GM19238 (cell line): Measurements from ENCODE around the gene CD80.
"Not testable (repeated sequence)": the region's sequence is repeated elsewhere in the genome, so short reads cannot be mapped to it uniquely, and the experiment has no call there.

ENCODE experiments used
- DNase-seq: peaks from one replicate; pipeline ENCODE4 v3.0.0; 2011; ENCODE audit warnings: low spot score; ENCODE audit not compliant: insufficient read length

The CD80 gene, protein sequence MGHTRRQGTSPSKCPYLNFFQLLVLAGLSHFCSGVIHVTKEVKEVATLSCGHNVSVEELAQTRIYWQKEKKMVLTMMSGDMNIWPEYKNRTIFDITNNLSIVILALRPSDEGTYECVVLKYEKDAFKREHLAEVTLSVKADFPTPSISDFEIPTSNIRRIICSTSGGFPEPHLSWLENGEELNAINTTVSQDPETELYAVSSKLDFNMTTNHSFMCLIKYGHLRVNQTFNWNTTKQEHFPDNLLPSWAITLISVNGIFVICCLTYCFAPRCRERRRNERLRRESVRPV

DNA sequence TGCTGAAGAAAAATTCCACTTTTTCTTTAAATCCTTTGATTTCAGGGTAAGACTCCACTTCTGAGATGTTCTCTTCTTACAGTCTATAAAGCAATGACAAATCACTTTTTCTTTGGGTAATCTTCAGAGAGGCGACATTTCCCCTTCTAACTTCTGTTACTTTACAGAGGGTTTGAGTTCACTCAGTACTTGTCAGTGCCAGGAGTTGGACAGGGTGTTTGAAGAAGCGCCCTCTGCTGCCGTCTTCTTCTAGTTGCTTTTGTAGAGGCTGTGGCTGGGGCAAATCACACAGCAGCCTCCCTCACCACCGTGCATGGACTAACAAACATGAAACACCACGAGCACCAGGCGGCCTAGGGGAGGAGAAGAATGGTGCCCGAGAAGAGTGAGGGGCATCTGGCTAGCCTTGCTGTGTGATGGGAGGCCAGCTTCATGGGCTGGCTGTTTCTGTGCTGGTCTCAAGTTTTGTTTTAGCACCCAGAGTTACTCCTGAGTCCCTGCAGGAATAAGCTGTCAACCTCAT, at the start of gene CD80:
Gene CD80, minus strand, starts transcription at position 174 of the 523 bp plus-strand sequence. CDS start 1,886 bp downstream, outside the sequence.
- DNase-seq: no peak

DNA sequence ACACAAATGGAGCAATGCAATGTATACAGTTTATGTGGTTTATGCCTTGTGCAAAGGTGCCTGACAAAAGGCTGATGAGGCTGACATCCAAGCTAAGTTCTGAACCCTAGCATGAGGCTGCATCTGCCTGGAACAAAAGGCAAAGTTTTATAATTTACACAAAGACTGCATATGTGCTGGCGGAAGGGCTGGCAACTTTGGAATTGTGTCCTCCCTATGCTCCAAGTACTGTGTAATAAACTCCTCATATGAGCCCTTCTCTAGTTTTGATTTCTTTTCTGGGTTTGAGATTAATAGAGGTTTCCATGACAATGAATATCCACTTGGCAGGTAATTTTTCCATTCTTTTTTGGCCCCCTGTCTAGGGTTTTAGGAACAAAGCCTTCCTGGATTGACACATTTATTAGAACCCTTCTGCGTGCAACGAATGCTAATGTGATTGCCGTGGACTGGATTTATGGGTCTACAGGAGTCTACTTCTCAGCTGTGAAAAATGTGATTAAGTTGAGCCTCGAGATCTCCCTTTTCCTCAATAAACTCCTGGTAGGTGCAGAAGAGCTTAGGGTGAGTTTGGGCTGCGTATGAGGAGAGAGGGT, 49.1 kb upstream of the CD80 start:
- no peak for DNase-seq

DNA sequence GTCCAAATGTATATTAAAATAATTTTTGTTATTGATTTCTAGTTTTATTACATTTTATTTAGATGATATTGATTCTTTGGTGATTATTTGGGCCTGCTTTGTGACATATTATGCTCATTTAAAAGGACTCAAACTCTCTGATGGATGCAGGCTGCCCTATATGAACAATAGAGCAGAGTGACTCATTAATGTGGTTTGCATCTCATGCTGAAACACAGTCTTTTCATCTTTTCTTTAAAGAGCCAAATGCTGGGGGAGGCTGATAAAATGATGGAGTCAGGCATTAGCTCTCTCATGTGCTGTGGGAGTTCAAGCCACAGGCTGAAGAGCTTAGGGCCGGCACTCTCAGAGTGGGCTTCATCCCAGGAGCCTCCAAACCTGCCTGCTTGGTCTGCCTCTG, 45.5 kb upstream of the CD80 start:
- DNase-seq: no peak

DNA sequence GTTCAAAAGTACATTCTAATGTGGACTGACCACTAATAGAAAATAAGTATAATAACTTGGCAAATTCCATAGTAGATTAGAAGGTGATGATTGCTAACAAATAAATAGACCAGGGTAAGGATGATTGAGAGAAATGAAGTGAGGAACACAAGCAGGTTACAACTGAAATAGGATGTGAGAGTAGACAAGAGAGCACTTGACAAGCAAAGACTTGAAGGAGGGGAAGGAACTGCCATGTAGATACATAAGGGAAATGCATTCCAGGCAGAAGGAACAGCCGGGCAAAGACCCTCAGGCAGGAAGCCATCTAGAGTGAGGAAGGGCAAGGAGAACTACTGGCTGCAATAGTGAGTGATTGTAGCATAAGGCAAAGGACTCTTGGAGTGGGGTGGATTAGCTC, 43.3 kb upstream of the CD80 start:
- no peak for DNase-seq

DNA sequence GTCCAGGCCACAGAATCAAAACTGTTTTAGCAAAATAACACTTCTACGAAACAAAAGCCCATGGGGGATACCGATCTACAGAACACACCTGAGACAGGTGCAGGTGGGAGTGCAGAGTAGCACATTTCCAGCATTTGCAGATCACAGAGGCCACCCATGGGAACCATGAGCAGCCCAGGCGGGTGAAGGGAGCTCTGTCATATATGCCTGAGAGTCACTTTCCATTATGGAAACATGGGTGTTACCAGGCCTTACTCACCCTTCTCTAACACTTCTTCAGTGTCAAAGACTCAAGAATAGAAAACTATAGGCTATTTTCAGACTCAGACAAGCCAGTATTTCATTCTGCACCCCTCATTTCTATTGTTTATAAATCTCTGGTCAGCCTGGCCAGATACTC, 41.7 kb upstream of the CD80 start:
- DNase-seq: no peak

DNA sequence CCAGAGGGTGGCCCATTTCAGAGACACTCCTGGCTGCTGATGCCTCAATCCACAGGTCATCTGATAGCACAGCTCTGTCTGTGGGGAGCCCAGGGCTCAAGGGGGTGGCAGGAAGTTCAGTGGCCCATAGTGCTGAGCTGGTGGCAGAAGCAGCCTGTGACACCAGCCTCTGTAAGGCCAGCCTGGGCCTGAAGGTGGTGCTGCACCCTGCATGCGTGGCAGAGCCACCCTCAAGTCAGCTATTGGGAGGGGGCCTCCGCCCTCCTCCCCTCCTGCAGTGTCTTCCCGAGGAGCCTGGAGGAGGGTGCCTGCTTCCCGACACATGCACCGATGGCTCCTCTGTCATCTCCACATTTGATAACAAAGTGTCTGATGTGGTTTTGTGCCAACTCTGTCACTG, 41.3 kb upstream of the CD80 start:
- DNase-seq: peak; percentile 53

DNA sequence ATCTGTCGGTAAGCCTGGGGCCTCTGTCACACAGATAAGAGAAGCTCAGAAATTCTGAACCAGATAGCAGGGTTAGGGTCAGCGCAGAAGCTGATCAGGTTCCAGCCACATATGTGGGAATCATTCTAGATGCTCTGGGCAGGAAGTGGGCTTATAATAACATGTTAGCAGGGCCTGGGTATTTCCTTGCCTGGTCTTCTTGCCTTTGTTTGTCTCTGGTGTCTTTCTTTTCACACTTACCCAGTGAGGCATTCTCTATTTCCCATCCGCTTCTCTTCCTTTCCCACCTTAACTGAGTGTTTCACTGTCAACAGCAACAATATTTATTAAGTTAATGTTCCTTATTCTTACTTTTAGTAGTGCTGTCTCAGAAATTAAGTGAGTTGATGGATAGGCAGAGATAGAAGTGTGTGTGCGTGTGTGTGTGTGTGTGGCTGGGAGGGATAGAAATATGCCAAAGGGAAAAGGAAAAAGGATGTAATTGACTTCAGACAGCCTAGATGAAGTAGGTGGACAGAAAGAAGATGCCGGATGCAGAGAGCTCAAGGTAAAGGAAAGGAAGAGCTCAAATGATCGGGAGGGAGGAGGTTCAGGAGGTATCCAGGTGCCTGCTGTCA, 40.3 kb upstream of the CD80 start:
- DNase-seq: no peak

DNA sequence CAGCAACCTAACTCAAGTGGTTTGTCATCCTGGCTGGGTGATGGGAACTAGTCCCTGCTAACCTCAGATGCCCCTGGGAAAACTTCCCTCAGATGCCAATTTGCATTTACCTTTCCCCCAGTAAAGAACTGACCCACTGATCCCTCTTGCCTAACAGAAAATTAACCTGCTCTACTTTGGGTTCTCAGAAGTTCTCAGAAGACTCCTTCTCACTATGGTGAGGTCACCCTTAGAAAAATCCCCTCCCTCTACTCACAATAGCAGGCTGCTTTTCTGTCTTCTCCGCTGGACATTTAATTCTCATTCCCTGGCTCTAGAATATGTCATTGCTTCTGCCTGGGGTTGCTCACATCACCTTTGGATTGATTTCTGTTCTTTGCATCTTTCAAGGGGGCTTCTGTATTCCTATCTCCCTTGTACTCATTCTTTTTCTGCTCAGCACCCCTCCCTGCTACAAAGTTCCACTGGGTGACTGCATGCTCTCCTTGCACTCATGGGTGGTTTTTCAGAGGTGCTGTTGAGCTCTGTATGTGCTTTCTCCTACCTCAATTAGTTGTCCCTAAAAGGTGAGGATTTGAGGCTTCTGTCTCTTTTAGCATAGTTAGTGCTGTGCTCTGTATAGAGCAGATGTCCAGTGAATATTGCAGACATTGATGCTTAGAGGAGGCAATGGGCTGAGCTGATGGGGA, 39.1 kb upstream of the CD80 start:
- DNase-seq: no peak

DNA sequence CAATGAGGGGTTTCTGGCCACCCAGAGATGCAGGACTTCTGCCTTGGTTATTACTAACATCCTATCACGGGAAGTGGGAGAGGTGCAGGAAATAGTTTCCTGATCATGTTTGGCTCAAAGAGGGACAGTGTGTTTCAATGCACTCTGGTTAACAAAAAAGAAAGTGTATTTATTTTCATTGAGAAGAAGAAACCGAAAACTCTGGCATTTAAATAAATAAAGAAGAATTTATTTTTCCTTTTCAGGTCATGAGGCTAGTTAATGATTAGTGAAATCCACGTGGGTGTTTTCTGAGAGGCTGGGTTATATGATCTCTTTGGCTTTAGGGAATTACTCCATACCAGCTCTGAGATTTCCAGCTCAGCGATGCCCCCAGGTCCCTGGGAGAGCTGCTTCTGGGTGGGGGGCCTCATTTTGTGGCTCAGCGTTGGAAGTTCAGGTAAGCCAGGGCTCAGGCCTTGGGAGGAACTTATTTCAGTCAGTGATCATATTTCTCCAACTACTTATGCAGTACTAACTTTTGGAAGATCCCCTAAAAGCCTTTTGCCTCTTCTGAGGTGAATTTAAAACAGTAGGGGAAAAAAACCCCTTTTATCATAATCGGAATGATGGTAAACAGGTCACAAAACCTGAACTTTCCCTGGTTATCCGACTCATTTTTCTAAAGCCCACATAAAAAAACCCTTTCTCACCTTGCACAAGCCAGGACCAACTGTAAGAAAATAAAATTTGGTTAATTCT, 38.3 kb upstream of the CD80 start, which contains the start of gene PLA1A:
Gene PLA1A, plus strand, starts transcription at position 338 of the 741 bp plus-strand sequence. Its CDS starts 29 bp downstream, at position 367.
- DNase-seq: no peak

DNA sequence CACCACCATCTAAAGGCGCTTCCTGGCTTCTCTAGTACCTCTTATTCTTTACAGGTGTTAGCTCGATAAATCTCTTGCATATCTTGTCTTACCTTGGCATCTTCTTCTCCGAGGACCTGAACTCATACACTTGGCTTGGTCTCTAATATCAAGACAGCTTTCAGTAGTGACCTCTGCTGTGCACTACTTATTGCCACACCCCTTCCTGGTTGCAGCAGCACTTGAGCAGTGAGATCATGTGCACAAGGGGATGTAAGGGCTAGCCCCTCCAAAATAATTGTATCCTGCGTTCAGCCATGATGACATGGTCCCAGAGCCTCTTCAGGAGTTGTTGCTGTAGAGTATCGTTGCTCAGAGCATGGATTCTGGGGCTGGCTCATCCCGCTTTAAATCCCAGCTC, 37.0 kb upstream of the CD80 start:
- no peak for DNase-seq

DNA sequence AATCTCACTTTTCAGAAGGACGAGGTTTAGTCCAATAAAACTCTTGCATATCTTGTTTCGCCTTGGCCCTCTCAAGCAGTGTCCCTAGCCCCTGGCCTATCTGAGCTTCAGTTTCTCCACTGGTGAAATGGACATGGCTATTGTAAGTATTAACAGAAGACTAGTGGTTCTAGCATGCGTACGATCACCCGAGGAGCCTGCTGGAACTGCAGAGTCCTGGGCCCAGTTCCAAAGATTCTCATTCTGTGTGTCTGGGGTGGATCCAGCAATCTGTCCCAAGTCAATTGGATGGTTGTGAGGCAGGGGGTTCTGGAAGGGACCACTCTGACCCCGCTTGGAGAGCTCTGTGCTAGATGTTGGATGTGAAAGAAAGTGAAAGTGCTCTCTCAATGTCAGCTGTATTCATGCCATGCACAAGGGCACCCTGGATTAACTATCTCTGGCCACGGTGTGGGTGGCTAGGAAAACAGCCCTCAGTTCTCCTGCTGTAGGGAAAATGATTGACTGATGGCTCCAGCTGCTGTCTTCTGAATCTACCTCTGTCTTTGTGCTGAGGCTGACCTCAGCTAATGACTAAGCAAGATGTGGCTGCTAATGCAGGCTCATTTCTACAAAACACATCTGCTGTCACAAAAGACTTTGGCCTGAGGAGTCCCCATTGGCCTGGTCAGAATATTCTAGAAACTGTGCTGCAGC, 36.4 kb upstream of the CD80 start:
- no peak for DNase-seq

DNA sequence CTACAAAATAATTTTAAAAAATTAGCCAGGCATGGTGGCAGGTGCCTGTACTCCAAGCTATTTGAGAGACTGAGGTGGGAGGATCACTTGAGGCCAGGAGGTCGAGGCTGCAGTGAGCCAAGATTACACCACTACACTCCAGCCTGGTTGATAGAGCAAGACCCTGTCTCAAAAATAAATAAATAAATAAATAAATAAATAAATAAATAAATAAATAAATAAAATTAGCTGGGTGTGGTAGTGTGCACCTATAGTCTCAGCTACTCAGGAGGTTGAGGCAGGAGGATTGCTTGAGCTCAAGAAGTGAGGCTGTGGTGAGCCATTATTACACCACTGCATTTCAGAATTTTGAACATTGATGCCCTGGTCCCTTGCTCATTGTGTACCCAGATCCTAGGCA, 35.5 kb upstream of the CD80 start:
- DNase-seq: not testable (repeated sequence)

DNA sequence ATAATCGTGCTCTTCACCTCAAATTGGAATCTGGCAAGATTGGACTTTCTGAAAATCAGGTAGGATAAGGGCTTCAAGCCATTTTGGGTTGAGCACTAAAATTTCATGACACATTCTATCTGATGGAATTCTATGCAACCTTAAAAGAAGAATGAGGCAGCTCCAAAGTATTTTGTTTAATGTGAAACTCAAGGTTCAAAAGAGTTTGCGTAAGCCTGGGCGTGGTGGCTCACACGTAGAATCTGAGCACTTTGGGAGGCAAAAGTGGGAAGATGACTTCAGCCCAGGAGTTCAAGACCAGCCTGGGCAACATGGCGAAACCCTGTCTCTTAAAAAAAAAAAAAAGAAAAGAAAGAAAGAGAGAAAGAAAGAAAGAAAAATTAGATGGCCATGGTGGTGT, 34.7 kb upstream of the CD80 start:
- DNase-seq: no peak

DNA sequence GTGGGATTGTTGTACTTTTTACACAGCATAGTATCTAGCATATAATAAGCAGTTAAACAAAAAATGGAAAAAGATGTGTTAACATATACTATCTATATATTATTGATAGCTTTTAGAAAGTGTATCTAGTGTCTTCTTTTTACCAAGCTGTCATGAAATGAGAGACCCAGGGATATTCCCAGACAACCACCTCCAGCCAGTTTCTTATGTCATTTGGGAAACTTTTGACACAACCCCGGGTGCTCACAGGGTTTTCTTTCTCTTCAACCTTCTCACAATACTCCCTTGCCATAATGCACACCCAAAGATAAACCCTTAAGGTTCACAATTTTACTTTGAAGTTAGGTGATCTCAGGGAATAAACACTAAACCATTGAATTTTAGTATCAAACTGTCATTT, 33.4 kb upstream of the CD80 start:
- DNase-seq: no peak

DNA sequence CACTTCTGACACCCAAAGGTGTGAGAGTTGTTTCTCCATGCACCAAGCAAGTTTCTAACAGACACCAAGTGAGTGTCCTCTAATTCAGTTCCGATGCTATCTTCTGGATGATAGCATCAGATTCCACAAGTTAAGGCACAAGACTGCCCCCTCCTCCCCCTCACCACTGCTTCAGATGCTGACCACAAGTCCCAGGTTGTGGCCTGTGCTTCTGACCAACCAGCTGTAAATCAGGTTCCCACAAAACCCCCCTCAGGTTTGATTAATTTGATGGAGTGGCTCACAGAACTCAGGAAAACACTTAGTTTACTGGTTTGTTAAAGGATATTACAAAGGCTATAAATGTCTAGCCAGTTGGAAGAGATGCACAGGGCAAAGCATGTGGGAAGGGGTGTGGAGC, 31.3 kb upstream of the CD80 start:
- no peak for DNase-seq

DNA sequence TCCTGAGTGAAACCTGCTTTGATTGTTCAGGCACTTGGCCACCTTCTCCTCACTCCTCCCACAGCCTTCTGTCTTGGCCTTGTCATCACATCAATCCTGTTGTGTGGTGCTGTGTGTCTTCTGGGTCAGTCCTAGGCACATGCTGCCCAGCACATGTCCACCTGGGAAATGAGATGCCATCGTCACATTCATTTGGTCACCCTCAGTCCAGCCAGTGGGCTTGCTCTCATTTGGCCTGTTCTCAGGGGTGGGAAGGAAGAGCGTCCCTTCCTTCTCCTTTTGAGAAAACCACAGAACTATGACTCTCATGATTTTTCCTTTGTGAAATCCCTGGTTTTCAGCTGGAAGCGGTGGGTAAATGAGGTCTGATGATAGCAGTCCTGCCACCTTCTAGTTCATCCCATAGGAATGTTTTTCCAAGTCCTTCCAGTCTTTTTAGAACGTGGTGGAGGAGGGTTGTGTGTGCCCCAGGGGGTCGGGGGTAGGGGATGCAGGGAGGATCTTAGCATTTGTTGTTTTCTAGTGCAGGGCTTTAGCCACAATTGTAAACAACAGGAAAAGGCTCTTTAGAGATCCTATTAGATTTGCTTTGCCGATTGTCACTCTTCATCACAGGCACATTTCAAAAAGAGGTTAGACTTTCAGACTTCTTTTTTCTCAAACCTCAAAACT, 29.8 kb upstream of the CD80 start:
- DNase-seq: no peak

DNA sequence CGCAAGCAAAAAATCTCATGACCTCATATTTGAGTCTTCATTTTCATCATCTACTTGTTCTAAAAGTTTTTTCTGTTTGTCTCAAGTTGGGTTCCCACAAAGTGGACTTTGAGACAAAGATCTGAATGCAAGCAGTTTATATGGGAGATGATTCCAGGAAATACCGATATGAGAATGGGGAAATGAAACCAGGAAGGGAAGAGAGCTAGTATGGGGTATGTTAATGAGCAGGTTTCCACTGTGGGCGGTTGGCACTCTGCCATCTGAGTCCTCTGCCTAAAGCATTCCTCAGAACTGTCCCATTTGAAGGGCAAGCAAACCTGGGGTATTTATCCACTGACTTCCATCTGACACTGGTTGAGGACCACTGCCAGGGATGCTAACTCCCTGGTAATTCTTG, 28.7 kb upstream of the CD80 start:
- DNase-seq: no peak

DNA sequence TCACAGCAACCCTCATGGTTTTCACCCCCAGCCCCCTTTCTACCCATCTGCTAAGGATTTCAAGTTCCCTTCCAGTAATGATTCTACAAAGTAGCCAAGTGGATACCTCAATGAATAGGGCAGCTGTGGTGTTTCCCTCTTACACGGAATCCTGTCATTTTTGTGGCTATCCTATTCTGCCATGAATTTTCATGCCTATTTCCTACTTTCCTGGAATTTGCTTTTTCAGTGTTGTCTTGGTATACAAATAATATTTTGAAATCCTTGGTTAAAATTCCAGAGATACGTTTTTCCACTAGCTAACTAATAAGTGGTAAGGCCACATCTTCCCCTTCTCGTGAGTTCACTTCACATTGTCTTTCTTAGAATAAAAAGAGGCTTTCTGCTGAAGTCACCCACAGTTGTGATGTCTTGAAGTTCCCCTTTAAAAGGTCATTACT, 27.3 kb upstream of the CD80 start:
- no peak for DNase-seq

DNA sequence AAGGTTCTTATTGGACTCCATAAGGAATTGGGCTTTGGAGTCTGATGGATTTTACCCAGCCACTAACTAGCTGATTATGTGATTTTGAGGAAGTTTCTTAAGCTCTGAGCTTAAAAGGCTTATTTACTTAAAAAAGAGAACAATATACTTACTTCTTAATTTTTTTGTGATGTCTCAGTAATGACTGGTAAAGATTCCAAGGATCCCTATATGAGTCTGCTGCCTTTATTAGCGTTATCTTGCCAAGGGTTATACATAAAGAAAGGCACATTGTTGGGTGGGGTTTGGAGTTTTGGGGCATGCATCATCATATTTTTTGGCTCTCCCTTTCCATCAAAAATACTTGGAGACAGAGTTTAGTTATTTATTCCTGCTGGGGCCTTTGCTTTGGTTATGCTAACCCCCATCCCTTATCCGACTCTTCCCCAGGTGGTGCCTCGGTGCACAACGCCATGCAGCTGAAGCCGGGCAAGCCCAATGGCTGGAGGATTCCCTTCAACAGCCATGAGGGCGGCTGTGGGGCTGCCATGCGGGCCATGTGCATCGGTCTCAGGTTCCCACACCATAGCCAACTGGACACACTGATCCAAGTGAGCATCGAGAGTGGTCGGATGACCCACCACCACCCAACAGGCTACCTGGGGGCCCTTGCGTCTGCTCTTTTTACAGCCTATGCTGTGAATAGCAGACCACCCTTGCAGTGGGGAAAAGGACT, 26.6 kb upstream of the CD80 start:
- DNase-seq: no peak
